Muscle of arm (tissue), 12 donors: ENCODE results near the gene TCAF1. TPM values are rescaled to one million over a fixed set of nuclear protein-coding genes. Genes with fewer than 3 reads are reported as not detected.

Experiments
- DNase-seq: peaks from one replicate; pipeline ENCODE4 v3.0.0-alpha.2; 2013
- polyA plus RNA-seq, 12 donors: library from polyadenylated mRNA; unstranded; fragments of 120-200 nt; gene quantifications; one replicate each; pipeline ENCODE4 v1.2.1, GENCODE V29; 2013; ENCODE audit not compliant: insufficient read length in 12 of 12

TCAF1 gene
- polyA plus RNA-seq, 12 donors, result 108 to 248 (median 215) TPM; not detected in 1

DNA sequence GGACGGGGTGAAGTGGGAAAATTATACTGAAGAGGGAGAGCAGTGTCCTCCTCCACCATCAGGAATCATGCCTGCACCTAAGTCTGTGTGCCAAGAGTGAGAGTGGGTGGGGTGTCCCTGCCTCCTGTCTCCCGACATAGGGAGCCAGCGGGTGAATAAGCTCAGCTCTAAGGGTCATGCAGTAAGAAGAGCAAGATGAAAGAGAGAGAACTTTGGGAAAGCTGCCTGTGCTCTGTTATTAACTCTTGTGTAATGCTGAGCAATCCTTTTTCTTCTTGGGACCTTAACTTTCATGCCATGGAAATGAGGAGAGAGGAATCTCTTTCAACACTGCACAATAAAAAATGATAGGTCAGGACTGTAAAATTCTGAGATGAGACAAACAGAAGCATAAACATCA, 7.9 kb upstream of the TCAF1 start:
- no peak for DNase-seq

DNA sequence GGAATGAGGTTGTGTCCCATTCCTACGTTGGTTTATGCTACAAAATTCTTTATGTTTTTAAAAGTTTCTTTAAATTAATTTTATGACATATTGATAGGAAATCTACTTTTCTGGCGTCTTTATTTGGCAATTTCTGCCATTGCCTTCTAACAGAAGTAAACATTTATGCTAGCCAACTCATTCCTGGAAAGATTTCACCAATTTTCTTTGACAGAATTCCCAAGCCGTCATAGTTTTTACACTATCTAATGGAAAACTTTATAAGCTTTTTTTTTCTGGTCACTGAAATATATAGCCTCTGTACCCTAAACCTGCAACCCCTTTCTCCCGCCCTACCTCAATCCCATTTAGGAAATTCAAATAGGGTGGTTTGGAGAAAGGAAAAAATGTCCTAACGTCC, 6.1 kb upstream of the TCAF1 start:
- DNase-seq, result peak; percentile 58

DNA sequence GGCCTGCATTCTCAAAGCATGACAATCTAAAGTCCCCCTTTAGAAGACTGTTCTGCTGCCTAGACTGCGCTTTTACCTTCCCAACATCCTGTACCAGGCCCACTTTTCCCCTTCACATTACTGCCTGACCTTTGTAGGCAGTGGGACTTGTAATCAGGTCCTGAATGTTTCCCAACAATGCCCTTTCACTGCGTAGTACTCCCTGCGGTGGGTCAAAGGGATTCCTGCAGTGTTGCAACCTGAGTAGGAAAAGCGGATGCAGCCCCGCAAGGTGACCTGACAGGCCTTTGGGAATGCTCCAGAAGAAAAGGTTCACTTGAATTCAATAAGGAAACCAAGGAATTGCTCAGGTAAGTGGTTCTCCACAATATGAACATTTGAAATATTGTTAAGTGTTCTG, 4.9 kb upstream of the TCAF1 start:
- no peak for DNase-seq

DNA sequence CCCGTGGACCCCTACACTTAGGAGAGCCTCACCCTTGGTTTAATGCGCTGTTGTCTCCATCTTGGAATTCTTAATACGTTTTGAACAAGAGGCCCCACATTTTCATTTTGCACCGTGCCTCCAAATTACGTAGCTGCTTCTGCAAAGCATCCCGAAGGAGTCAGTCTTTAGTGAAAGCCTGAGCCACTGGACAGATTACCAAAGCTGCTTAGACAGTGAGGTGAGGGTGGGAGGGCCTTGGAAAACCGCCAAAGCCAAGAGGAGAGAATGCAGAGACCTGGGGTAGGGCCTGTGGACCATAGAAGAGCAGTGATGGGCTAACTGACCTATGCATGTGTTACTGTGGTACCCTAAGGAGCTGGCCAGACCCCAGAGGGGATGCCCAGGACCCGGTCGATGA, 4.2 kb upstream of the TCAF1 start:
- DNase-seq, result no peak

DNA sequence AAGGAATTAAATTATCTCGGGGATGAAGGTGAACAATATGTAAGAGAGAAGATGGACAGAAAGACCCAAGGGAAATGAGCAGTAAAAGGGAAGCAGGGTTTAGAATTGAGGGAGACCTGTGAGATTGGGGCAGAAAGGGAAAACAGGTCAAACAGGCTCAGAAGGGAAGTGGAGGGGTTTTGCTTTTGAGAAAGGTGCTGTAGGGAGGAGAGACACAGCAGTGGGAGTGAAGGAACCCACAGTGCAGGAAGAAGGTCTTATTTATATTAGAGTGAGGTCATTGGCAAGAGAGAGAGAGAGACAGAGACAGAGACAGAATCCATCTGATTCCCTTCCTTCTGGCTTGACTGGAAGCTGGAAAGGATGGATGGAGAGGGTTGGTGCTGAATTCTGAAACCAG, 3.5 kb upstream of the TCAF1 start:
- no peak for DNase-seq

DNA sequence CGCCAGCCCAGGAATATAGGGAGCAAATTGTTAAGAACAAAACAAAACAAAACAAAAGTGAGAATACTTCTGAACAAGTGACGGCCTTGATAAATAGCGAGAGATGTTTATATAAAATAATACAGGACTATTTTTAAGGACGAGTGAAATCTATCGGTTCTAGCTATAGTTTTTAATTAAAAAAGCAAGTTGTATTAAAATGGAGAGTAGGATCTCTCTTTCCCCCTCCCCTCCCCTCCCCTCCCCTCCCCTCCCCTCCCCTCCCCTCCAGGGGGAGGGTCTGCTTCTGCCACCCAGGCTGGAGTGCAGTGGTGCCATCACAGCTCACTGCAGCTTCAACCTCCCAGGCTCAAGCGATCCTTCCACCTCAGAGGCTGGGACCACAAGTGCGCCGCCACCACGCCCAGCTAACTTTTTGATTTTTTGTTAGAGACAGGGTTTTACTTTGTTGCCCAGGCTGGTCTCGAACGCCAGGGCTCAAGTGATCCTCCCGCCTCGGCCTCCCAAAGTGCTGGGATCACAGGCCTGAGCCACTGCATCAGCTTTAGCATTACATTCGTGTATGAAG, 440 bp upstream of the TCAF1 start:
- DNase-seq, result no peak

DNA sequence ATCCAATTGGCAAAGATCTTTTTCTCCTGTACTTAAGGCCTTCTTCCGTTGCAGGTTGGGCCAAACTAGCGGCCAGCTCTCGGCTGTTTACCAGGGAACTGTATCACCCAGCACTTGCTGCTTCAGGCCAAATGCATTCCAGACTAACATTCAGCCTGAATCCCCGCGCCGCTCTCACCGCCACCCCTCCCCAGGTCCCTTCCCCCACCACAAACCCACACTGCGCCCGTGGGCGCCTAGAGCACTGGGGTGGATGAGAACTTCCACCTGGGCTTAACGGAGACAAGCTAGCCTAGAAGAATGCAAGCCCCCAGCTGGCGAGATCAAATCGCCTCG, 676 bp downstream of the TCAF1 start:
- DNase-seq, result peak; percentile 65

DNA sequence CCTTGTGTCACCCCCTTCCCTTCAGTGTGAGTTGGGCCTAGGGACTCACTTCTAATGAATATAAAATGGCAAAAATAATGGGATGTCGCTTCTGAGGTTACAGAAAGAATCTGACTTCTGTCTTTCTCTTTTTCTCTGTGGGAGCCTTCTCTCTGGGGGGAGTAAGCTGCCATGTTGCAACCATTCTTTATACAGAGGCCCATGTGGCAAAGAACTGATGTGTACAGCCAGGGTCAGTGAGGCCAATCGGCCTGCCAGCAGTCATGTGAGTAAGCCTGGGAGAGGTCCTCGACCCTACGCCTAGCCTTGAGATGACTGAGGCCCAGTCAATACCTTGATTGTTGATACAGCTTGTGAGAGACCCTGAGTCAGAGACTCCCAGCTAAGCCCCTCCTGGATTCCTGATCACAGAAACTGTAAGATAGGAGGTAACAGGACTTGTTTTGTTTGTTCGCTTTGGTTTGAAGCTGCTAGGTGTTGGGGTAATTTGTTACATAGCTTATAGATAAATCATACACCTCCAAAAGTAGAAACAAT, 1.7 kb downstream of the TCAF1 start:
- no peak for DNase-seq

DNA sequence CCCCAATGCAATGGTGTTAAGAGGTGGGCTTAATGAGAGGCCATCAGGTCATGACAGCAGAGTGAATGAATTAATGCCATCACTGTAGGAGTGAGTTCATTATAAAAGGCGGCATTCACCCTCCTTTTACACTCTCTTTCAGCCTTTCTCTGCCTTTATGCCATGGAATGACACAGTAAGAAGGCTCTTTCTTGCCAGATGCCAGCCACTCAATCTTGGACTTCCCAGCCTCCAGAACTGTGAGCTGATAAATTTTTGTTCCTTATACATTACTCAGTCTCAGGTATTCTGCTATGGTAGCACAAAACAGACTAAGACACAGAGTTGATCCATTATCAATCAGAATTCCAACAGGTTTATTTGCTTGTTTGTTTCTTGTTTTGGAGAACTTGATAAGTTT, 3.2 kb downstream of the TCAF1 start:
- DNase-seq, result no peak

DNA sequence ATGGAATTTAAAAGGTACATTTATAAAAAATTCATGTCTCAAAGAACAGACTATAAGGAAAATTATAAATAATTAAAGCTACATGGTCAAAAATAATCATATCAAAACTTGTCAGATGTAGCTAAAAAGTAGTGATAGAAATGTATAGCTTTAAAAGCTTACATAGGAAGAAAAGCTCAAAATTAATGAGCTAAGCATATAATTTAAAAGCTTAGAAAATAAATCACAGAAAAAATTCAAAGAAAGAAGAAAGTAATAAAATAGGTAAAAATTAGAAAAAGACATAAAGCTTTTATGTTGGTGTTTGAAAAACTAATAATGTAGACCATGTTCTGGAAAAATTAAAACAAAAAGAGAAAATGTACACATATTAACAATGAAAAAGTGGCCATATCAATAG, 5.3 kb downstream of the TCAF1 start:
- DNase-seq, result no peak

DNA sequence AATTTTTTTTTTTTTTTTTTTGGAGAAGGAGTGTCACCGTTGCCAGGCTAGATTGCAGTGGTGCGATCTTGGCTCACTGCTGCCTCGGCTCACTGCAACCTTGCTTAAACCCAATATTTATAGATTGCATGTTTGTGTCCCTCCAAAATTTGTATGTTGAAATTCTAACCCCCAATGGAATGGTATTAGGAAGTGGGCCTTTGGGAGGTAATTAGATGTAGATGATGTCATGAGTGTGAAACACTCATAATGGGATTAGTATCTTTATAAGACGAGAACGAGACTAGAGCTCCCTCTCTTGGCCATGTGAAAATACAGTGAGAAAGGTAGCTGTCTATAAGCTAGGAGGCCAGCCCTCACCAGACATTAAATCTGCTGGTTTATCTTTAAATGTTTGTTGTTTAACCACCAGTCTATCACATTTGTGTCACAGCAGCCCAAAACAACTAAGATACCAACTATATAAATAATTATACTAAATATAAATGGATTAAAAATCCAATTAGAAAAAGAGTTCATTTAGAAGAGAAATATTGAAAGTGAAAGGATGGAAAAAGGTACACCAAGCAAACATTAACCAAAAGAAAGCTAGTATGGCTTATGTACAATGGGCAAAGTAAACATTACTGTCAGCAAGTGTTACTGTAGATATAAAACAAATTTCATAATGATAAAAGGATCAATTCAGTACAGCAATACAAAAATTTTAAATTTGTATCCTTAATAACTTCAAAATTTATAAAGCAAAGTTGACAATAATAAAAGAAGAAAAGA, 9.3 kb downstream of the TCAF1 start:
- no peak for DNase-seq

DNA sequence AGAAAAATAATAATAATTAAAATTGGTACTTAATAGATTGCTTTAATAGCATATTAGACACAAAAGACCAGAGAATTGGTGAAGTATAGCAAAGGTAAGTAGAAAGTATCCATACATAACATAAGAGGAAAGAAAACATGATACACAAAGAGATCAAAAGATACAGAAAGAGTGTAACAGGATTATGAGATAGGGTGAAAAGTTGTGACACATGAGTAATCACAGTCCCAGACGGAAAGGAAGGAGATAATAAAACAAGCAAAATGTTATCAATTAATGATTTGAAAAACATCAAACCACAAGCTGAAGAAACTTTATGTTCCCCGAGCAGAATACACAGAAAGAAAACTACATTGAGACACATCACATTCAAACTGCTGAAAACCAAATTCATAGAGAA, 10.5 kb downstream of the TCAF1 start:
- DNase-seq, result no peak

DNA sequence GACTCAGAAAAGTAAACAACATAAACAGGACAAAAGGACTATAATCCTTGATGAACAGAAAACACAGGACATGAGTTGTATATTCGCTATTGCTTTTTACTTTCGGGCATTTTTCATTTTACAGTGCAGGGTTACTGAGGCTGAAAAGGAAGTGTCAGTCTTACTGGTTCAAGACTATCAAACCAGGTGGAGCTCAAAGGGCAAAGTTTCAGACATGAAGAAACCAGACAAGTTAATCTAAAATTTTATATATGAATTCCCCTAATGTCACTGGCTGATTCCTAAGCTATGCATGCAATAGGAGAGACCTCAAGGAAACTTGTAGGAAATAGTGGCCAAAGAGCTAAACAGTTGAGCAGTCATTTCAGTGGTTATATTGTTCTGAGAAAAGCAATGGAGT, 11.4 kb downstream of the TCAF1 start:
- DNase-seq, result no peak

DNA sequence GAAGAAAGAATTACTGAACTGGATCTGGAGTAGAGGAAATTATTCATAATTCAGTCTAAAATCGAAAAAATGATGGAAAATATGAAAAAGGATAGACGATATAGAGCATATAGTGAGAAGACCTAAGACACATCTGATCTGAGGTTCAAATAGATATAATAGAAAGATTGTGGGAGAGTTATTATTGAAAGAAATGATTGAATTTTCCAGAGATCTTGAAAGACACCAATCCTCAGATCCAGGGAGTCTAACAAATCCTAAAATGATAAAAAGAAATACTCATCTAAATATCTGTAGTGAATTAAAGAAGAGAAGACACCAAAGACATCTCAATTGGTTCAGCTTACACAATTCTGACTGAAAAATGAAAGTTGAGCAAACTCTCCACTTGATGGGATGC, 12.9 kb downstream of the TCAF1 start:
- DNase-seq, result no peak

DNA sequence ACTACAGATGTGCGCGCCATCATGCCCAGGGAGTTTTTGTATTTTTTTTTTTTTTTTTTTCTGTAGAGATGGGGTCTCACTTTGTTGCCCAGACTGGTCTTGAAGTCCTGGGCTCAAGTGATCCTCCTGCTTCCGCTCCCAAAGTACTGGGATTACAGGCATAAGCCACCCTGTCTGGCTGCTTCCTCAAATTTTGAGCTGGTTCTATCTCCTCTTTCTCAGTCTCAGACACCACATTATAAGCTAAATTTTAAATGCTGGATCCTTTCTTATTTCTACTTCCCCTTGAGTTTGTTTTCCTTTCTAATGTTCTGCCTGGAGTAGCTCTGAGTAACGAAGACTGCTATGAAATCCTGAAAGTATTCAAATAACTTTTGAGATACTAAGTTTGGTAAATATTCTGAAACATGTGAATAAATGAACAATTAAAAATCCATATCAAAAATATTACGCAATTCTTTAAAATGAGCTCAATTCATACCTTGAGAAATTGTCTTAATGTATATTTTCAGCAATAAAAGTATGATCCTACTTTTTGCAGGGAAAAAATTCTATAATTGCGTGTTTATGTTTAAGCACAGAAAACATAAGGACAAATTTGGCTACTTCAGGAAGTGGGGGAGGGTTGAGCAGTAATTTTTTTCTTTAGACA, 15.0 kb downstream of the TCAF1 start:
- DNase-seq, result no peak

DNA sequence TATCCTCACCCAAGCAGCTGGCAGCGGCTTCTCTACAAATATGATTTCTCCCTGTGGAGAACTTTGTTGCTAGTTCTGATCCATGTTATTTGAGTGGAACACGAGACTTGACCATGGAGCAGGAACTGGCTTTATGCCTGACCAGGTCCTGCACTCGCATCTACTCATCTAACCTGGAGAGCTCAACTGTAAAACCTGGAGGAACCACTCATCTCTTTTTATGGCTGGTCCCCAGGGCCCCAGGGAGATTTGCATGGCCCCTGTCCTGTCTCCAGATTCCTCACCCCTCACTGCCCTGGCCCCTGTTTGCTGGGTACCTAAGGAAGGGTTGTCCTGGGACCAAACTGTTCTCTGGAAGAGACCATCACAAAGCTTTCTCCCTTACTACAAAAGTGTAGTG, 16.0 kb downstream of the TCAF1 start:
- DNase-seq, result no peak

DNA sequence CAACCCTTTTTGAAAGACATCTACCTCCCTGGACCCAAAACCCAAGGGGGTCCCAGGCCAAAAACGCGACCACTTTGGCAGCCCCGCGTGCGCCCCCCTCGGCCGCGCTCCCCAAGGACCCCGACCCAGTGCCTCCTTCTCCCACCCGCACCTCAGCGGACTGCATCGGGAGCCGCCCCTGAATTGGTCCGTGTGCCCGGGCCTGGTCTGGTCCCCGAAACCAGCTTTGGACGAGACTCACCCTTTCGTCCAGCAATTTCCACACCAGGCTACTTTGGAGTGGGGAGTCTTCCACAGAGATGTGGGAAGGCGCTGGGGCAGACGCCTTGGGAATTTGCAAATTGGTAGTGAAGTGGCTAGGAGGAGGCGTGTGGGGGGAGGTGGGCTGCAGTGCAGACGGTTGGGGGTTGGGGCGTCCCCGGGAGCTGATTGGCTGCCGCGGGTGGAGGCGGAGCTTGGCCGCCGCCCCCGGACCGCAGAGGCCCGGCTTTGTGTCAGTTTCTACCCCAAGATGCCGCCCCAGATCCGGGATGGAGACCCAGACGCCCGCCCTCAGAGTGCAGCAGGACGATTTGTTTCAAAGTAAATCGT, 16.9 kb downstream of the TCAF1 start:
- peak; percentile 73 for DNase-seq

DNA sequence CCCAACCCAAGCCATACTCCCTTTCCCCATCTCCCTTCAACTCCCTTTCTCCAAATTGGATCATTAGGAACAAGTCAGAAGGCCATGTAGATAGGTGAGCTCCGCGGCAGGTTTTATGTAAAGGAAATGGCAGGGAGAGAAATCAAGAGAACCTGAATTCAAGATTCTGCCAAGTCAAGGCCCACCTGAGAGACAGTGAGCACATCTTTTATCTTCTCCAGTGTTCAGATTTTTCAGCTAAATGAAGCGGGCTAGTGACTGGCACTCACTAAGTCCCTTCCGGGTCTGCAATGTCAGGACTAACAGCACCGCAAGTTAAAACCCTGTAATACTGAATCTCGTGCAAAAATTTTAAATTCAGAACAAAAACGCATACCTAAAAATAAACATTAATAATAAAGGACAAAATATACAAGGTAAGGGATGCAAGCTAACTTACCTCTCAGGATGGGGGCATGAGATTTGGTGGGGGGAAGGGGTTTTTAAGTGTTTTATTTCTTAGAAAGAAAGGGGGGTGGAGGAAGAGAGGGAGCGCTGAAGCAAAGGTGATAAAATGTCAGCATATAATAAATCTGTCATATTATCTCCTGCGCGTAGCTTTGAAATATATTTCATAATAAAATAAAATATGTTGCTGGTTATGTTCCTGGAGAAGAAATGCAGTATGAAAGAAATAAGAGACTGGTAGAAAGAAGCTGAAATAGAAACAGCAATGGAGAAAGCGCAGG, 17.6 kb downstream of the TCAF1 start:
- DNase-seq, result no peak

DNA sequence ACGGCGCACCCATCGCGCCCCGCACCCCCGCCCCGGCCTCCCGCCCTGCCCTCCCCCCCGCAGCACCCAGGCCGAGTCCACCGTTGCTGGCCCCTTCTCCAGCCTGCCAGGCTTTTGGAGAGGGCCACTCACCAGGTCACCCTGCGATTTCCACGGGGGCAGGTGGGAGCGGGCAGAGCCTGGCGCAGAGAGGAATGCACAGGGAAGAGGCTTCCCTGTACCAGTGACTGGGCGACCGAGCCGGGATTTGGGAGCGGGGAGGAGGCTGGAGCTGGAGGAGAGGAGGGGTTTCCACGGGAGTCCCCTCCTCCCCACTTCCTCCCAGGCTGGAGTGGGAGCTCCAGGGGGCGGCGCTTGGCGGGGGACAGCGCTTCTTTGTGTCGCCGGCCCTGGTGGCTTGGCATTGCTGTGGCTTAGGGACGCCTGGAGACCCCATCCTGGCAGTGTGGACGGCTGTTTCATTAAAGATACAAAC, 19.3 kb downstream of the TCAF1 start:
- DNase-seq, result peak; percentile 91

DNA sequence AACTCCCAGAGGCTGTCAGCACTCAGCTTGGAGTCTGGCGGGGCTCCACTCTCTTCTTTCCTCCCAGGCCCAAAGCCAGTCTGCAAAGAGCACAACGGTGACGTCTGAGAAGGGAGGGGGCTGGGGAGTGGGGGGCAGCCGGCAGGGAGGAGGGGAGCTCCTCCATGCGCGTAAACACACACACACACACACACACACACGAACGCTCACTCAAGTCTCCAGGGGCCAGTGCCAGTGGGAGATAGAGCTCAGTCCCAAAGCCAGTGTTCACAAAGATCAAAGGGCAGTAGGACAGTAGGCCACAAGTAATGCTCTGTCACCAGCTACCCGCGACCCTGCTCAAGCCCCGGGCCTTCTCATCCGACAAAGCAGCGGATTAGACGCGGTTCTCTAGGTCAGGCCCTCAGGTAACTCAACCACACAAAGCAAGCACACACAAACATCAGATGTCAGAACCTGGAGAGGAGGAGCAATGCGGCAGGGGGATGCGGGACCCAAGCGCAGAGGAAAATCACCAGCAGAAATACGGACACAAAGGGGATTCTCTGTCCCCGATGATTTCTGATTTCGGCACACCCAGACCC, 19.9 kb downstream of the TCAF1 start:
- peak; percentile 85 for DNase-seq

DNA sequence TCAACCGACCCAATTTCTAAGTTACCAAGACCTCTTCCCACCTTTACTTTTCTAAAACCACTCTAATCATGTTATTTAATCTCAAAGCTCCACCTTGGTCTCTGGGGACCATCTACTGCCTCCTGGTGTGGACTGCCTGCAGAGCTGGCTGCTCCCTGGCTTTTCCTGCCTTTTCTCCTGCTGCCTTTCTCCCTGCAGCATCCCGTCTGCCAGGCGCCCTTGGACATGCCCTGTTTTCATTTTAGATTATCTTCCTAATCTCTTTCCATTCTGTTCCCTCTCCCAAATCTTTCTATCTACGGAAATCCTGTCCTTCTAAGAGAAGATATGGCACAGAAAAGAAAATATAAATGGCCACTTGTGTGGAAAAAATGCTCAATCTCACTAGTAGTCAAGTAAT, 23.1 kb downstream of the TCAF1 start:
- no peak for DNase-seq

DNA sequence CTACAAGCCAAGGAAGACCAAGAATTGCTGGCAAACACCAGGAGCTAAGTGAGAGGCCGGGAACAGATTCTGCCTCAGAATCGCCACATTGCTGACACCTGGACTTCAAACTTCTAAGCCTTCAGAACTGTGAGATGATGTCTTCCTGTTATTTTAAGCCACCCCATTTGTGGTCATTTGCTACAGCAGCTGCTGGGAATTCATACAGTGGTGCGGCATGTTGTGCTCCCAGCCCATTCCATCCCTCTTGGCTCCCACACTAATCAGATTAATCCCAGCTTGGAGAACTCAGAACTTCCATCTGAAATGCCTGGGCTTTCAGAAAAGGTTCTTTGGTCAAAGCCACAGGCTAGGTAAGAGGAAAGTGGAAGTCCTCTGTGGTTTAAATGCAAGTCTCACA, 24.9 kb downstream of the TCAF1 start:
- DNase-seq, result no peak
